Mesodermal cell (in vitro differentiated cells): ENCODE measurements around the gene ELMO1.

Experiments used
- H3K27ac ChIP-seq: 2 replicates; pipeline ENCODE4 v1.7.0; 2013; ENCODE audit warnings: mild to moderate bottlenecking, low read depth, low read length, moderate library complexity; ENCODE audit not compliant: severe bottlenecking
- H3K36me3 ChIP-seq: 2 replicates; pipeline ENCODE4 v1.7.1; 2013; ENCODE audit warnings: mild to moderate bottlenecking, low read length, moderate library complexity; ENCODE audit not compliant: control insufficient read depth, insufficient read depth
- H3K4me1 ChIP-seq: one replicate; pipeline ENCODE4 v1.7.1; 2013; ENCODE audit warnings: mild to moderate bottlenecking, low read length; ENCODE audit not compliant: insufficient read depth, control insufficient read depth, poor library complexity, severe bottlenecking
- H3K4me3 ChIP-seq: 2 replicates; pipeline ENCODE4 v1.7.0; 2013; ENCODE audit warnings: low read length, control low read depth, mild to moderate bottlenecking; ENCODE audit not compliant: insufficient read depth, poor library complexity, severe bottlenecking; ENCODE audit errors: extremely low read depth
- H3K9me3 ChIP-seq: 2 replicates; pipeline ENCODE4 v1.7.1; 2013; ENCODE audit warnings: mild to moderate bottlenecking, low read length, moderate library complexity; ENCODE audit not compliant: control insufficient read depth
- WGBS, 2 experiments: methylation state at CpG; one replicate each; pipeline ENCODE4 v1.1.5; 2013; ENCODE audit warnings: missing lambda C conversion rate in 2 of 2; ENCODE audit not compliant: insufficient coverage in 2 of 2; 5-methylcytosine and 5-hydroxymethylcytosine counted together

The ELMO1 gene

DNA sequence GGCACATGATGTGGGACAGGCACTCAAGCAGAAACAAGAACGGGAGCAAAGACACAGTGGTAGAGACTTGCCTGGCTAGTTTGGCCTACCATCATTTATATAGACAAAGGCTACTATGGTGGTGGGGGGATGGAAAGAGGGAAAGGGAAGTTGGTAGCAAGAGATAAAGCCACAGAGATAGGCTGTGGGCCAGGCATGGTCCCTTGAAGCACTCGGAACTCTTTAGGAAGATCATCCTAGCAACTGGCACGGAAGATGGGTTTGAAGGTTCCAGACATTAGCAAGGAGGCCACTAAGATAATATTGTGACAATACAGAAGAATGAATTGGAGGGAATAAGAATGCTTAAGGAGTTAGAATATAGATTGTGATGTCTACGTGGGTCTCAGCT is 319.6 kb downstream of the ELMO1 start:
- 95 to 97% methylated on average over 3 to 4 of the region's 4 CpGs for WGBS, 2 experiments
- no peaks in the 10 kb centered on the region for H3K36me3 ChIP-seq
- no peak overlapping the region for H3K4me3 ChIP-seq
- no peaks in the 10 kb centered on the region for H3K9me3 ChIP-seq
- no peaks in the 10 kb centered on the region for H3K4me1 ChIP-seq
- H3K27ac ChIP-seq, result no peak overlapping the region

DNA sequence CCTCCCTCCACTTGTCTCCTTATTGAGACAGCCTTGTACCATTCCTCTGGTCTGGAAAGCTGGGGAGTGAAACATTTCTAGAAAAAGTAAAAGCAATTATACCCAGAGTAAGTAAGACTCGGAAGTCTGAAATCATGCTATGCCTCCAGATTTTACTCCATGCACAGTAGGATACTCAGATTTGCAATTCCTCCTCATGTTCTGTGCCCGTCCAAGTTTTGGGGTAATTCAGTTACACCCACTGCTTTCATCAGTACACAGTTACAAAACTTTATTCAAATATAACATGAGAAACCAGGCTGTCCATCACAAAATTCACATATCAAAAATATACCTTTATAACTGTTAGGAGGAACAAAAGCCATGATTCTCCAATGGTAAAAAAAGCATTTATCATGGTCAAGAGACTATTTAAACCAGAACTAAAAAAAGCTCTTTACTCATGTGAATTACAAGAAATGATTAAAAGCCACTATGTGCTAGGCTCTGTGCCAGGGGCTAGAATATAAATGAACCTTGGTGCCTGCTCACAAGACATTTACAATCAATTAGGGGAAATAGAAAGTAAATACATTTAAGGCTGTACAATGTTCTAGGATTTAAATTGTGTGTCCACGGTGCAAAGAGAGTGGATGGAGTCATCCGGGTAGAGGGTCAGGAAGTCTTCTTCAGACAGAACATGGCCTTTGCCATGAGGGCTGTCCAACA is 320.2 kb downstream of the ELMO1 start:
- no peaks in the 10 kb centered on the region for H3K36me3 ChIP-seq
- no peaks in the 10 kb centered on the region for H3K4me1 ChIP-seq
- H3K9me3 ChIP-seq, result no peaks in the 10 kb centered on the region
- WGBS, 2 experiments, result 94 to 95% methylated on average over 4 of the region's 4 CpGs
- no peak overlapping the region for H3K27ac ChIP-seq
- H3K4me3 ChIP-seq, result no peak overlapping the region

DNA sequence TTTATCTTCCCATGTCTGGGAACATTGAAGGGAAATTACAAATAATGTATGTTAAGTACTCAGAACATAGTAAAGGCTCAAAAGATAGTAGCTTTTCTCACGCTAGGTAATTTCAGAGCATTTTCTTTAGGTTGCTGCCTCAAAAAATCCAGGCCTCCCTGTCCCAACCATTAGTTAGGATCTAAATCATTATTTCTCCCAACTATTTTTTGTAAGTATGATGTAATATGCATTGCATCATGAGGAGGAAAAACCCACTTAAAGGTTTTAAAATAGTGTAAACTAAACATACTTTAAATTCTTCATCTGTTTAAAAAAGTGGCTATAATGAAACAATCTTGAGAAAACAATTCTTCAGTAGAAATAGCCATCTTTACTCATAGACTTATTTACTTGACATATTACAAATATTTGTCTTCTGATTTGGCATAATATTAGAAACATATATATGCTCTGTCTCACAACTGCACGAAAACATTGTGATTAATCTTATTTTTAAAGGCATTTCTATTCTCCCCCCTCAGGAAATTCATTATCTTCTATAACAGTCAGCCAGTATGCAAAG is 329.3 kb downstream of the ELMO1 start:
- Histone ChIP-seq H3K9me3 (peaks cover 5% of the 10 kb centered on the region), H3K36me3 (no peaks in the 10 kb centered on the region), H3K4me1 (peaks cover 20% of the 10 kb centered on the region), H3K4me3 (no peak overlapping the region), H3K27ac (no peak overlapping the region)
- no CpG with 5 or more reads among the region's 2 CpGs for WGBS, 2 experiments

DNA sequence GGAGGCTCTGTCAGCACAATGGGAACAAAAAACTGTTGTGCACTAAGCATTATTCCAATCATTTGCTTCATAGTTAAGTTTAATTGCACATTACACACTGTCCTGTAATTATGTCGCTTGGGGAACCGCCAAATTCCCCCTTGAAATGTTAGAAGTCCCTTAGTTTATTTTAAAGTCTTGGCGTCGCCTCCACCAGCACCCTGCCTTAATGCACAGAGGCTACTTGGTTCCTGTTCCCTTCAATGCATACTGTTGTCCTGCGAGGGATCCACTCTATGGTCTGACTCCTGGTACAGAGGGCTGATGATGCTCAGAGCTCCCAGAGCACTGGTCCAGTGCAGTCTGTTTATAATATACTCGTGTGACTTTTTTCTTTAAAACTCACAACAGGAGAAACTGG is 330.7 kb downstream of the ELMO1 start:
- 95 to 98% methylated on average over 6 of the region's 6 CpGs for WGBS, 2 experiments
- H3K9me3 ChIP-seq, result peaks cover 5% of the 10 kb centered on the region
- no peaks in the 10 kb centered on the region for H3K36me3 ChIP-seq
- H3K4me1 ChIP-seq, result peaks cover 25% of the 10 kb centered on the region
- H3K27ac ChIP-seq, result no peak overlapping the region
- no peak overlapping the region for H3K4me3 ChIP-seq

- Histone ChIP-seq H3K4me1 (peaks cover 28% of the 10 kb centered on the region), H3K9me3 (peaks cover 5% of the 10 kb centered on the region), H3K36me3 (no peaks in the 10 kb centered on the region), H3K4me3 (no peak overlapping the region), H3K27ac (peak overlapping the region; percentile 43)
- 30 to 67% methylated on average over 1 to 3 of the region's 4 CpGs for WGBS, 2 experiments
These were observed 331.4 kb downstream of the ELMO1 start for GRCh38 chr7:37117292-37117691.

DNA sequence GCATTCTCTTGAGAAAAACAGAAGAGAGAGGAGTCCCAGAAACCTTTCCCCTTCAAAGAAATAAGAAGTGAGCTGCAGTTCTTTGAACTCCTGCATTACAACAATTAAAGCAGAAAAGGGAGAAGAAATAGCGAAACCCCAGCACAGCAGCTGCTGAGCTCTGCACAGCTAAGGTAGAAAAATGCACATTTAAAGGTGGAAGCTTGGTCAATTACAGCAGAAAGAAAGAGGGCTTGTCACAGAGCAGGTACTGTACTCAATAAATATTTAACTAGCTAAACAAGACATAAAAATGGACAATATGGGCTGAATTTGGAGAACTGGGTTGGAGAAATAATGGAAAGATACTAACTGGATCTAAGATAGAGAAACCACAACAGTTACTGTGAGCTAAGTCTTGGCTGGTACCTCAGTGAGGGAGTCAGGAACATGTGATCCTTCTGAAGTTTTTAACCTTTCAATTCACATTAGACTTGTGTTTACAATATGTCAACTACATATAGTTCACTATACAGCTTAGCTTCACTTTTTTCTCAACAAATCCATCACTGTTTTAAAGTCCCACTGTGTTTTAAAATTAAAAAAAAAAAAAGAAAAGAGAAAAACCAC is 332.5 kb downstream of the ELMO1 start:
- Histone ChIP-seq H3K4me1 (peaks cover 28% of the 10 kb centered on the region), H3K27ac (no peak overlapping the region), H3K4me3 (no peak overlapping the region), H3K36me3 (no peaks in the 10 kb centered on the region), H3K9me3 (peaks cover 5% of the 10 kb centered on the region)
- no CpG with 5 or more reads among the region's 1 CpG for WGBS, 2 experiments

GRCh38 chr7:37113661-37114355 is 334.9 kb downstream of the ELMO1 start:
- Histone ChIP-seq H3K36me3 (no peaks in the 10 kb centered on the region), H3K4me3 (no peak overlapping the region), H3K9me3 (no peaks in the 10 kb centered on the region), H3K4me1 (peaks cover 42% of the 10 kb centered on the region), H3K27ac (no peak overlapping the region)
- 87 to 88% methylated on average over 6 of the region's 6 CpGs for WGBS, 2 experiments

DNA sequence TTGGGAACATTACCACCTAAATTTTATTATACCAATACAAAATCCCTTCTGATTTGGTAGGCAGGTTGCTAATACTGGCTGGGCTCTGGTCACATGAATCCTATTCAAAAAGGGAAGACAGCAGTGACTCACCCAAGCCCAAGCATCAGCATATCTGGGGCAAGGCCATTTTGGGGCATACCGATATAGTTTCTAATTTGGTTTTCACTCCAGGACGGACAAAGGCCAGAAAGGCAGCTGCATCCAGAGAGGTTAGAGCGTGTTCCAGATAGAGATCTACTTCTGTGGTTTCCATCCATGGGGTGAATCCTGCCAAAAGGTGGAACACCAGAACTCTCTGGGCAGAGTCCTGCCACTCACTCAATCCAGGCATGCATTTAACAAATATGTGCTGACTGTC is 335.8 kb downstream of the ELMO1 start:
- H3K36me3 ChIP-seq, result no peaks in the 10 kb centered on the region
- 77 to 100% methylated on average over 3 of the region's 3 CpGs for WGBS, 2 experiments
- no peak overlapping the region for H3K27ac ChIP-seq
- H3K9me3 ChIP-seq, result no peaks in the 10 kb centered on the region
- H3K4me1 ChIP-seq, result peaks cover 47% of the 10 kb centered on the region
- no peak overlapping the region for H3K4me3 ChIP-seq

DNA sequence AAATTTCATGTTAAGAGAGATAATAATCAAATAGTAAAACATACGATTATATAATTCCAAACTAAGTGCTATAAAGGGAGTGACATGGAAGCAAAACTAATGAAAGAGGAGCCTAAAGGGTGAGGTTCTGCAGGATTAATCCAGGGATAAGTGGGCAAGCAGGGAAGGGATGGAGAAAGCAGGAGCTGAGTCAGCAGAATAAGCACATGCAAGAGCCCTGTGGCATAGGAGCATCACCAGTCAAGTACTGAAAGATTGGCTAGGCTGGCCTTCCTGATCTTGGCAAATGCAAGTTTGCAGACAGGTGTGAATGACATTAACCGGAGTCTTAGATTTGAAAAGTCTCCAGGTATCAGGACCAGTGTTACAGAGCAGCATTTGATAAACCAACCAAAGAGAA is 336.4 kb downstream of the ELMO1 start:
- H3K36me3 ChIP-seq, result no peaks in the 10 kb centered on the region
- peaks cover 41% of the 10 kb centered on the region for H3K4me1 ChIP-seq
- H3K27ac ChIP-seq, result no peak overlapping the region
- no peak overlapping the region for H3K4me3 ChIP-seq
- H3K9me3 ChIP-seq, result no peaks in the 10 kb centered on the region
- WGBS, 2 experiments, result 78 to 86% methylated on average over 1 of the region's 2 CpGs

DNA sequence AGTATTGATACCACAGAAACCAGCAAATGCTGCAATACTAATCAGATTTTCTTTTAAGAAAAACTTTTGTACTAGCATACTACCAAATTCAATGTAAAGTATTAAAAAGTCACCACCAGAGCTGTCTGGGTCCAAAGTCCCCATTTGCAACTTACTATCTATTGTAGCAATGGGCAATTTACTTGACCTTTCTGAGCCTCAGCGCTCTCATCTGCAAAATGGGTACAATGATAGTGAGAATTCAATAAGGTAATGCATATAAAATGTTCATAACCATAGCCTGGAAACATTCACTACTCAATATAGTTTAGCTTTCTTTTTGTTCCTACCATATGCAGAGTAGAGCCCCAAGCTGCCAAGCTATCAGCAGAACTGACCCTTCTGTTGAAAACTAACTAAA is 337.2 kb downstream of the ELMO1 start:
- no peaks in the 10 kb centered on the region for H3K36me3 ChIP-seq
- no peak overlapping the region for H3K27ac ChIP-seq
- no peaks in the 10 kb centered on the region for H3K9me3 ChIP-seq
- WGBS, 2 experiments, result no CpG with 5 or more reads among the region's 1 CpG
- no peak overlapping the region for H3K4me3 ChIP-seq
- peaks cover 35% of the 10 kb centered on the region for H3K4me1 ChIP-seq
